Measurements from ENCODE around the gene NYNRIN. TPM values are rescaled to one million over a fixed set of nuclear protein-coding genes. Genes with fewer than 3 reads are reported as not detected.
"Not testable (repeated sequence)": the region's sequence is repeated elsewhere in the genome, so short reads cannot be mapped to it uniquely, and the experiment has no call there.

NYNRIN gene
- total RNA-seq, 2 donors from 2014 or later, result 9.5 to 11.6 TPM

GRCh38 chr14:24381363-24382063 is 17.3 kb upstream of the NYNRIN start:
- no peak for DNase-seq (ENCODE audit: low spot score)
- Histone ChIP-seq H3K27me3 (replicated peaks; ENCODE audit: insufficient read depth) (no peaks in the 10 kb centered on the region), H3K4me1 (ENCODE audit: control insufficient read depth in 1 of 2, low read depth in 2 of 2) (no peaks in the 10 kb centered on the region), H3K27ac (no peak overlapping the region), H3K4me3 (no peak overlapping the region), H3K36me3 (peaks cover 4% of the 10 kb centered on the region), H3K9me3 (no peaks in the 10 kb centered on the region)
- ATAC-seq (ENCODE audit: insufficient number of reproducible peaks, low FRiP score, low read depth), result no peak
- TF ChIP-seq, protein P1, sequence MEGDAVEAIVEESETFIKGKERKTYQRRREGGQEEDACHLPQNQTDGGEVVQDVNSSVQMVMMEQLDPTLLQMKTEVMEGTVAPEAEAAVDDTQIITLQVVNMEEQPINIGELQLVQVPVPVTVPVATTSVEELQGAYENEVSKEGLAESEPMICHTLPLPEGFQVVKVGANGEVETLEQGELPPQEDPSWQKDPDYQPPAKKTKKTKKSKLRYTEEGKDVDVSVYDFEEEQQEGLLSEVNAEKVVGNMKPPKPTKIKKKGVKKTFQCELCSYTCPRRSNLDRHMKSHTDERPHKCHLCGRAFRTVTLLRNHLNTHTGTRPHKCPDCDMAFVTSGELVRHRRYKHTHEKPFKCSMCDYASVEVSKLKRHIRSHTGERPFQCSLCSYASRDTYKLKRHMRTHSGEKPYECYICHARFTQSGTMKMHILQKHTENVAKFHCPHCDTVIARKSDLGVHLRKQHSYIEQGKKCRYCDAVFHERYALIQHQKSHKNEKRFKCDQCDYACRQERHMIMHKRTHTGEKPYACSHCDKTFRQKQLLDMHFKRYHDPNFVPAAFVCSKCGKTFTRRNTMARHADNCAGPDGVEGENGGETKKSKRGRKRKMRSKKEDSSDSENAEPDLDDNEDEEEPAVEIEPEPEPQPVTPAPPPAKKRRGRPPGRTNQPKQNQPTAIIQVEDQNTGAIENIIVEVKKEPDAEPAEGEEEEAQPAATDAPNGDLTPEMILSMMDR (IDR thresholded peaks at IDR 0.05), result no peak

DNA sequence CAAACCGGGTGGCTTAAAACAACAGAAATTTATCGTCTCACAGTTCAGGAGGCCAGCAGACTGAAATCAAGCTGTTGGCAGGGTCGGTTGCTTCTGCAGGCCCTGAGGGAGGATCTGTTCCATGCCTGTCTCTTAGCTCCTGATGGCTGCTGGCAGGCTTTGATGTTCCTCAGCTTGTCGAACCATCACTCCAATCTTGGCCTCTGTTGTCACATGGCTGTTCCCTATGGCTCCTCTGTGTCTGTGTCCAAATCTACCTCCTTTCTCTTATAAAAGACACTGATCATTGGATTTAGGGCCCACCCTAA is 16.8 kb upstream of the NYNRIN start:
- Histone ChIP-seq H3K36me3 (no peaks in the 10 kb centered on the region), H3K27me3 (replicated peaks; ENCODE audit: insufficient read depth) (no peaks in the 10 kb centered on the region), H3K9me3 (no peaks in the 10 kb centered on the region), H3K4me1 (ENCODE audit: control insufficient read depth in 1 of 2, low read depth in 2 of 2) (no peaks in the 10 kb centered on the region), H3K27ac (no peak overlapping the region), H3K4me3 (no peak overlapping the region)
- TF ChIP-seq, protein P1 (IDR thresholded peaks at IDR 0.05), result no peak
- no peak for DNase-seq (ENCODE audit: low spot score)
- no peak for ATAC-seq (ENCODE audit: insufficient number of reproducible peaks, low FRiP score, low read depth)

DNA sequence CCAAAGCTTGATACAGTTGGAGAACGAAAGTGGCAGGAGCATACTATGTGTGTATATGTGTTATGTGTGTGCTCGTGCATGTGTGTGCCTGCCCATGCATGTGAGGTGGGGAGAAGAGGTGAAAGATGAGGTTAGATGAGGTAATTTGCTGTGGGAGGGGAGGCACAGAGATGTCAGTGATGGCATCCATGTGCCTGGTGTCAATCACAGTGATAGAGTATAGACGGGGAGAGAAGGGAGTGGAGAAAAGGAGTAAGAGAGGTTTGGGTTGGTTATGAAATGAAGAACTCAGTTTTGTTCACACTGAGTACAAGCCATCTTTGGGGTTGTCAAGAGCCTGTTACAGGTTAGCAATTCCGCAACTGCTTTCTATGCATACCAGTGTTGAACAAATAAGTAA is 14.6 kb upstream of the NYNRIN start:
- ATAC-seq (ENCODE audit: insufficient number of reproducible peaks, low FRiP score, low read depth), result no peak
- no peak overlapping the region for H3K4me3 ChIP-seq
- no peaks in the 10 kb centered on the region for H3K27me3 ChIP-seq (replicated peaks; ENCODE audit: insufficient read depth)
- no peak overlapping the region for H3K27ac ChIP-seq
- TF ChIP-seq, protein P1 (IDR thresholded peaks at IDR 0.05), result no peak
- no peak for DNase-seq (ENCODE audit: low spot score)
- no peaks in the 10 kb centered on the region for H3K4me1 ChIP-seq (ENCODE audit: control insufficient read depth in 1 of 2, low read depth in 2 of 2)
- no peaks in the 10 kb centered on the region for H3K9me3 ChIP-seq
- H3K36me3 ChIP-seq, result no peaks in the 10 kb centered on the region

DNA sequence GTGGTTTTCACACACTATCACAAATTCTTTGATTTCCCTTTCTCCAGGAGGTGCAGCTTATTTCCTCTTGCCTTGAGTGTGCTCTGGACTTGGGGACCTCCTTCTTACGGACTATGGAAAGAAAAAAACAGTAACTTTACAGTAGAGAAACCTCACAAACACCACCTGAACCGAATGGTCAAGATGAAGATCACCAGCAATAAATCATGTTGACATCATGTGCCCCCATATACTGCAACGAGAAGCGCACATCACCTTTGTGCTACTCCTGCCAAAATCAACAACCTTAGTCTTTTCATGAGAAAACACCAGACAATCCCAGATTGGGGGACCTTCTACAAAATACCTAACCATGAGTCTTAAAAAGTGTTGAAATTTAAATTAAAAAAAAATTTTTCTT is 13.3 kb upstream of the NYNRIN start:
- TF ChIP-seq, protein P1 (IDR thresholded peaks at IDR 0.05), result no peak

DNA sequence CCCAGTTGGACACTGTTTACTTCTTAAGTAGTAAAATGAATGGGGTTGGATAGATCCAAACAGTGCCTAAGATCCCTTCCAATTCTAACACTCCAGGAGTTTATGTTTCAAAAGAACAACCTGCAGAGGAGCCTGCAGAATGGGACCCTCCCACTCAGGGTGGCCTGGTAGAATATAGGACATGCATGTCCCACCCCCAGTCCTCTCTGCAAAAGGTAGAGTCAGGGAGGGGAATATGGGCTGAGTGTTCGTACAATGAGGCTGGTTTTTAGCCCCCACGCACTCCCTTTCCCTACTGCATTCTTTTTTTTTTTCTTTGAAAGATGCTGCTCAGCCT is 11.8 kb upstream of the NYNRIN start:
- Histone ChIP-seq H3K9me3 (no peaks in the 10 kb centered on the region), H3K4me3 (no peak overlapping the region), H3K27ac (no peak overlapping the region), H3K36me3 (no peaks in the 10 kb centered on the region), H3K27me3 (replicated peaks; ENCODE audit: insufficient read depth) (no peaks in the 10 kb centered on the region), H3K4me1 (ENCODE audit: control insufficient read depth in 1 of 2, low read depth in 2 of 2) (no peaks in the 10 kb centered on the region)
- TF ChIP-seq, protein P1 (IDR thresholded peaks at IDR 0.05), result no peak
- ATAC-seq (ENCODE audit: insufficient number of reproducible peaks, low FRiP score, low read depth) (no peak), DNase-seq (ENCODE audit: low spot score) (no peak)

More for the DNA sequence above, 13.3 kb upstream of the NYNRIN start:
- H3K27me3 ChIP-seq (replicated peaks; ENCODE audit: insufficient read depth), result no peaks in the 10 kb centered on the region
- H3K9me3 ChIP-seq, result no peaks in the 10 kb centered on the region
- no peak for DNase-seq (ENCODE audit: low spot score)
- H3K4me3 ChIP-seq, result no peak overlapping the region
- no peak for ATAC-seq (ENCODE audit: insufficient number of reproducible peaks, low FRiP score, low read depth)
- no peaks in the 10 kb centered on the region for H3K36me3 ChIP-seq
- no peak overlapping the region for H3K27ac ChIP-seq
- H3K4me1 ChIP-seq (ENCODE audit: control insufficient read depth in 1 of 2, low read depth in 2 of 2), result no peaks in the 10 kb centered on the region

GRCh38 chr14:24387579-24387978 is 11.2 kb upstream of the NYNRIN start:
- H3K4me3 ChIP-seq; H3K9me3 ChIP-seq; H3K27ac ChIP-seq; H3K36me3 ChIP-seq; H3K27me3 ChIP-seq (replicated peaks; ENCODE audit: insufficient read depth); ATAC-seq (ENCODE audit: insufficient number of reproducible peaks, low FRiP score, low read depth); DNase-seq (ENCODE audit: low spot score); H3K4me1 ChIP-seq (ENCODE audit: control insufficient read depth in 1 of 2, low read depth in 2 of 2): not testable (repeated sequence)
